GM18907 (cell line): Measurements from ENCODE around the gene PLAAT1.

Experiments
- ATAC-seq: cut with Tn5 transposase; IDR thresholded peaks from one replicate; pipeline ENCODE4 v1.9.1; 2021; ENCODE audit warnings: mild to moderate bottlenecking, moderate library complexity; ENCODE audit not compliant: unreplicated experiment

PLAAT1 gene

DNA sequence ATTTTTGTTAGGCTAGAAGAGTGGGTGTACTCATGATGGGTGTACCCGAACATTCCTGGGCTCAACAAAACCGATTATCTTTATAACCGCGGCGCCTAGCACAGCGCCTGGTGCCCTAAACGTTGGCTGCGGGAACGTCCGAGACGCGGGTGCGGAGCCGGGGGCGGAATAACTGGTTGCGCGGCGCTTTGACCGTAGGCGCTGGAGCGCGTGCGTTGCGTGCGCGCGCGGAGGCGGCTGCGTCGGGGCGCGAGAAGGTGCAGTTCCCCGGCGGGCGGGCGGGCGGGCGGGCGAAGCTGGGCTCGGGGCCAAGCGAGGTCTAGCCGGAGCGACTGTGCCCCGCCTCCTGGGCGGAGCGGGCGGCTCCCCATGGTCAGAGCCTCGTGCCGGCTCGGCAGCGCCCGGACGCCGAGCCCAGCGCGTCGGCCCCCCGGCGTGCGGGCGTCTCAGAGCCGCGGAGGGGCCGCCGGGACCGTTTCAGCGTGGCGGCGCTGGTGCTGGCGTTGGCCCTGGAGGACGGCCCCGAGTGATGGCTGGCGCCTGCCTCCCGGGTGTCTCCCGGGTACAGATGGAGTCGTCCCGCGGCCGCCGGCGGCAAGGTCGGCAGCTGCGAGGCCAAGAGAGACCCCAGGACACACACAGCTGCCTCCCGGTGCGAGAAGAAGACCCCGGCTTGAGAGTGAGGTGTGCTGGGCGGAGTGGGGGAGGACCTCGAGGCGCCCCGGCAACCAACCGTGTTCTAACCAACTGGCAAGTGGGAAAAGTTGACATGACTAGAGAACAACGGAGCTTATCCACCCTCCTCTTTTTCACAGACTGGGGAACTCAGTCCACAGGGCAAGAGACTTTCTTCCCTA is at the start of gene PLAAT1:
Gene PLAAT1 (plus strand): TSS at position 373 of the 857 bp plus-strand sequence. CDS start 14,429 bp downstream, outside the sequence.
- ATAC-seq, result peak; percentile 74

DNA sequence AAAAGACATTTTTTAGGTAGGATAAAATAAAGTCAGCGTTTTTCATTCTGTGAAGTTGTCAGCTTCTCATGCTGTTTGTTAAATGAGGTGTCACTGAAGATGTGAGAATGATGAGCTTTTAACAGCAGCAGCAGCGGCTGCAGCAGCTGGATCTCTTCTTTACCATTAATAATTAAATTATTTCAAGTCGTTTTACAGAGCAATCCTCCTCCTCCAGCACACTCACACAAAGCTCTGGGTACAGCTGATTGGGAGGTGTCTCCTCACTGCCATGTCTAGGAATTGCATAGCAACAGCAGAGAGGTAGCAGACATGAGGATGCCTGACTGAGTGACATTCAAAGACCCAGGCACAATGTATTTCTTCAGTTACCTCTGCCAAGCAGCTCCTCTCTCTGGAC is 46.7 kb upstream of the PLAAT1 start:
- no peak for ATAC-seq

DNA sequence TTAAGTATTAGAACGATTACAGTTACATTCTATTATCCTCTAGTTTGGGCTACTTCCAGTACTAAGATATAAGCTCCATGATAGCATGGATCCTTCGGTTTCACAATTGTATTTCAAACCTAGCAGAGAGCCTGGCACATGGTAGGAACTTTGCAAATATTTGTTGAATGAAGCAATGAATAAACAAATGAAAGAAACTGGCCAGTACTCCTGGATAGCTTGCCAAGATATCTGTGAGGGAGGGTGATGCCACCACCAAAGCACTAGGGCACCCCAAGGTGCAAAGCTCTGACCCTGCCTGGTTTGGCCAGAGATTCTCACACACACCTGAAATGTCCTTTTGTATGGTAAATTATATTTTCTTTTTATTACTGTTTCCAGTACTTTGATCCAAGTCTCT is 44.3 kb upstream of the PLAAT1 start:
- ATAC-seq, result no peak

DNA sequence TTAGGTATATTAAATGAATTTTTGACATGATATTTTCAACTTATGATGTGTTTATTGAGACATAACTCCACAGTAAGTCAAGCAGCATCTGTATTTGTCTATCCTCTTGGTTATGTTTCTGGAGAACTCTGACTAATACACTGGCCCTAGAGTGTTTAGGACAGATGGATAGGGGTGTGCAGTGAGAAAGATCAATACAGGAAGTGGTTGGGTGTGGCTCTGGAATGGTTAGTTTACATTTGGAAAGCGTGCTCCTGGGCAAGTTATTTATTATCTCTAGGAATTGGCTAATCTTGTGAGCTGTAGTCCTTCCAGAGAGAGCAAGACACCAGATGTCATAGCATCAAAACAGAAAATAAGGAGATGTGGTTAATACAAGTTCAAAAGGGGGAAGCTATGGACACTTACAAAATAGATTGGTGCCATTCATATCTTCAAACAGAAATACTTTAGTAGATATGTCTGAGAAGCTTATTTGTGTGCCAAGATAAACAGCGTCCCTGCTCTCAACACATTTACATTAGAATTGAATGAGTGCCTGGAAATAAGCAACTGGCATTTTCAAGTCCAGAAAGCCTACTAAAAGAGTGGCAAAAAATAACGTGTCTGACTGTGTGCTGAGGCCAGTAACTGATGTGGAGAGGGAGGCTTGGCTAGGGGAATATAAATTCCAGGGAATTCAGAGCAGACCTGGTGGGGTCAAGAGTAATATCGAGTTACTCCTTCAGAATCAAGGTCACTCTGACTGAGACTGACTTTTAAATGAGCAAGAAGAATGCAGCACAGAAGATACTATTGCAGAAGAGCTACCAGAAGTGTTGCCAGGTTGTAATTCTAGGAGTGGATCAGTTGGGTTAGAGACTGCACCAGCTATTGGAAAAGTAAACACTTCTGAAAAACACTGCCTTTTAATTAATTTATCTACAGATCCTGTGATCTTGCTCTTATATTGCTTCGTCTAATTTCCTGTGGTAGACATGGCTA is 33.4 kb upstream of the PLAAT1 start:
- ATAC-seq, result no peak

DNA sequence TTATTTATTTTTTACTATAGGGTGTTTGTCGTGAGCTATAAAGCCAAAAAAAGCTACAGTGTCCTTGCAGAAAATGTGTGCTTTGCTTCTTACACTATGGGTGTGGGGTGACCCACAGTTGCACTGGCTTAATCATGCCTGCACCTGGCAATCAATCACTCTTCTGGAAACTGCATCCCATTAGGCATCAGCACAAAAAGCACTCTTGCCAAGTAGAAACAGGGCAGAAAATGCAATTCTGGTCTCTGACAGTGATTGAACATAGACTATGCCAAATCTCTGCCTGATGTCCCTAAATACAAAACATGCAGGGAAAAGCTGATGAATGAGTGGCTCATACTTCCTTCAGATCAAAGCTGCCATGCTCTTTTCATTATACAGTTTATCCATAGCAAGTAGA is 30.4 kb upstream of the PLAAT1 start:
- ATAC-seq, result no peak

DNA sequence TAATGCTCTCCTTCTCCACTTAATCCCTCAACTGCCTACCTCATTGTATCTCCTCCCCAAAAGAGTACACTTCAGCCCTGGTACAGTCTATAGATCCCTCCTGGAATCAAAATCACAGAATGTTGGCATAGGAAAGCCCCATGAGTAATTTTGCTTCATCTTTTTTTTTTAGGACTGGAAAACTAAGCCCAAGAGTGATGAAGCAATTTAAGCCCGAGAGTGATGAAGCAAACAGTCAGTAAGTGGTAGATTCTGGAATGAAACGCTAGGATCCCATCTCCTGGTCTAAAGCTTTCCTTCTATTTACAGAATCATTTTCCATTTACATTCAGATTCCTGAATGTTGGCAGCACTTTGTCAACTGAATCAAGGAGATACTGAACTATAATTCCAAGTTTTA is 29.8 kb upstream of the PLAAT1 start:
- ATAC-seq, result no peak

DNA sequence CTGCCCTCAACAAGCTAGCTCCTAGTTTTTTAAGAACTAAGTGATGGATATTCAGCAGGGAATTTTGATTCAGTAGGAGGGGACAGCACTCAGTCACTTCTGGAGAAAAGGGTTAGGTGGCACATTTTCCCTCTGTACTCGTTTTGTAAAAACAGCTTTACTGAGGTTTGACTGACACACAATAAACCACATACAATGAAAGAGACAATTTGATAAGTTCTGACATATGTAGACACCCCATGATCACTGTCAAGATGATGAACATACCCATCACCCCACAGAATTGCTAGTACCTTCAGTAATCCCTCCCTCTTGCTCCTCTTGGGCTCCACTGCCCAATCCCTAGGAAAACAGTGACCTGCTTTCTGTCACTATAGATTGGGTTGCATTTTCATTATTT is 29.0 kb upstream of the PLAAT1 start:
- ATAC-seq, result no peak

DNA sequence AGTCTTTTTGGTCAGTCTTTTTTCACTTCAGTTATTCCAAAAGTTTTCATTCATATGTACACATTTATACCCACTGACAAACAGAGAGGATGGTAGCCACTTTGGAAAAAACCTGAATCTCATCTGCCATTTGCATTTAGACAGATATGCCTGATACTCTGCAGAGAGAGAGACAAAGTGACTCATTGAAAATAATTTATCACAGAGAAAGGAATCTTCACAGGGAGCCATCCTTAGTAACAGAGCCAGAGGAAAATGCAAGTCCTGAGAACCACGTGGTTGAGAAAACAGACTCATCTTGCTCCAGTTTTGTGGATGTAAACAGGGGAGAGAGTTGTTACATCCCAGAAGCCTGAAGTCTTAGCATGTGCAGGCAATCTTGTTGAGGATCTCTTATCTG is 28.2 kb upstream of the PLAAT1 start:
- ATAC-seq, result no peak

DNA sequence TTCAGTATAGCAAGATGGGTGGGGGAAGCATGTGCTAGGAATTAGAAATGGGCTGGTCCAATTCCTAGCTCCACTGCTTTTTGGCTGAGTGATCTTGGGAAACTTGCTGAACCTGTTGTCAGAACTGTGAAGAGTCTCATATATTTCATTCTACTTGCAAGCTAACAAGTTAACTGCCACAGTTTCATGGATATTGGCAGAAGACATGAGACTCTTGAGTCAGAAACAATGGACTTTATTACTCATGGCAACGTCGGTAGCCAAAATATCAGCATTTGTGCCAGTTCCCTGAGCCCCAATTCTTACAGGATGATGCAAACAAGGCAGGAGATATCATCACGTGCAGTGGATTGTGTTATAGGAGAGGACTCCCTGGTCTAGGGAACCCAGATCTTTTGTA is 26.6 kb upstream of the PLAAT1 start:
- ATAC-seq, result no peak

DNA sequence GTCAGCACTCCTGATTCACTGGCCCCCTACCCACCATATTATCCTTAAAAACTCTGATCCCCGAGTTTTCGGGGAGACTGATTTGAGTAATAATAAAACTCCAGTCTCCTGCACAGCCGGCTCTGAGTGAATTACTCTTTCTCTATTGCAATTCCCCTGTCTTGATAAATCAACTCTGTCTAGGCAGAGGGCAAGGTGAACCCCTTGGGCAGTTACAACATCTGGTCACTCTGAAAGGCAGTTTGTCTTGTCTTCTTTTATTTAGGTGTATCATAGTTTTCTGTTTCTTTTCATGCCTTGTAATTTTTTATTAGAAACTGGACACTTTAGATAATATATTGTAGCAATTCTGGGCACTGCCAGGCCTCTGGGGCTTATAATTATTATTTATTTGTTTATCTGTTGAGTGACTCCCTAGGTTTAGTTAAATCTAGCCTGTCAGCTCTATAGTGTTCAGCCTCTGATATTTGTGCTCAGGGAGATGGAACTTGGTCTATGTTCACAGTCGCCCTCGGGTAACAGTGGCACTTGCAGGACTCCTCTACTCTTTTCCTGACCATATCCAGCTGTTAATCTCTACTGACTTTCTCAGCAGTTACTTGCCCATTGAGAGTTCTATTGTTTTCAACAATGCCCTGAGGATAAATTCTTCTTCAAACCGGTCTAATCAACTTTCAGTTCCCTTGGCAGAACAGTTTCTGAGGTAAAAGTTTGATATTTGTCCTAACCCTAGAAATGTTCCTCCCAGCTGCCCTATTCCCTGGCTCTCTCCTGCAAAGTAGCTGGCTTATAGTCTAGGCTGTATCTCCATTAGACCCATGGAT is 15.5 kb upstream of the PLAAT1 start:
- no peak for ATAC-seq

DNA sequence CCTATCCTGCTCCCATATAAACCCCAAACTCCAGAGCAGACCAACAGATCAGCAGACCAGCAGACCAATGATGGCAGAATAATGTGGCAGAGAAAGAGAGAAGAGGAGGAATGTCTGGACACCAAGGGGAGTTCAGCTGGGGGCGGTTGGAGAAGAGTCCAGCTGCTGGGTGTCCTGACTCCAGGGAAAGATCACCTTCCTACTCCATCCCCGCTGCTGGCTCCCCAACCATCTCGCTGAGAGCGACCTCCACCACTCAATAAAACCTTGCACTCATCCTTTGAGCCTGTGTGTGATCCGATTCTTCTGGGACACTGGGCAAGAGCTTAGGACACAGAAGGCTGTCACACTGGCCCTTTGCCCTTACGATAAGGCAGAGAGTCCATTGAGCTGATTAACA is 12.8 kb upstream of the PLAAT1 start:
- ATAC-seq, result no peak

DNA sequence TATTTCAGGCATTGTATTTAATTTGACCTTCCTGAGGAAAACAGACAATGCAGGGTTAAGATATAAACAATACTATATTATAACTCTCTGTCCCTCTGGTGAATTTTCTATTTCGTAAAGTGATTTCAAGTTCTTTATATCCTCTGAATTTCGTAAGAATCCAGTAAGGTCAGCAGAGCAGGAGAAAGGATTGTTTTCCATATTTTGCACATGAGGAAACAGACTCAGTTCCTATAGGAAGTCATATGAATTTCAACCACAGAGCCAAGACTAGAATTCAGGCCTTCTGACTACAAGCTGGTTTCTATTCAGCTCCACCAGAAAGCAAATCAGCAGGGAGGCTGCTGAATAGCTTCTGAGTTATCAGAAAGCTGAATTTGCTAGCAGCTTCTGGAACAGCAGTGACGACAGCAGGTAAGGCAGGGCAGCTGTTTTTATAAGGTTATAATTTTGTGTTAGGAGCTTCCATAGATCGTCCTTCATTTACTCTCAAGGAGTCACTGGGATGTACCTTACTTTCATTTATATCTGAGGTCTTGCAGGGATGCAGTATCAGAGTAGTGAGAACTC is 11.1 kb upstream of the PLAAT1 start:
- ATAC-seq, result no peak

DNA sequence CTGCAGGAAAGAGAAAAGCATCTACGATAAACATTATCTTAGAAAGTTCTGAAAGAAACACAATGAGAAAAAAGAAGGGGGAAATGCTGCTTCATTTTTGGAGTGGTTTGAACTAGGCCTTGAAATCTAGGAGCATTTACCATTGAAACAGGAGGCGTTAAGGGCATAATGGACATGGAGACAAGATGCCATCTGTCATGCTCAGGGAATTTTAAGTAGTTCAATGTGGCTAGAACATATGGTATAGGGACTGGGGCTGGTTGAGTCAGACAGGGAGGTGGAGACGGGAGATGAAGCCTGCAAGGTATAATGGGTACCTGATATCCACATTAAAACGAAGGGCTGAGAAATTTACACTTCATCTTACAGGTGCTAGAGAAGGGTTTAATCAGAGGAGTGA is 10.4 kb upstream of the PLAAT1 start:
- ATAC-seq, result no peak

DNA sequence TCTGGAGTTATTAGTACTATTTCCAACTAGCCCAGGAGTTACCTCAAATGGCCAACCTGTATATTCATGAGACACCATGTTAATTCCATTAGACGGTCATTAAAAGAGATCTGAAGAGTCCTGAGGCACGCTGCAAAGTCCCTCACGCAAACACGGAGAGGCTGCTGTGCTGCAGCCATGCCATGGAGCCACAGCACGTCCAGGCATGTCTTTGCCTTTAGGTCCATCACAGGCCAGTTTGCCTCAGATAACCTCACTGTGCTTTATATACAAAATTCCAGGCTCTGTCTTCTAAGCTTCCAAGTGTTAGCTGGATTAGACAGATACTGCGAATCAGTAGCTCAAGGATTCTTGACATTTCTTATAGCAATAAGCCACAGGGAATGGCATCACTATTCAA is 9.8 kb upstream of the PLAAT1 start:
- no peak for ATAC-seq

DNA sequence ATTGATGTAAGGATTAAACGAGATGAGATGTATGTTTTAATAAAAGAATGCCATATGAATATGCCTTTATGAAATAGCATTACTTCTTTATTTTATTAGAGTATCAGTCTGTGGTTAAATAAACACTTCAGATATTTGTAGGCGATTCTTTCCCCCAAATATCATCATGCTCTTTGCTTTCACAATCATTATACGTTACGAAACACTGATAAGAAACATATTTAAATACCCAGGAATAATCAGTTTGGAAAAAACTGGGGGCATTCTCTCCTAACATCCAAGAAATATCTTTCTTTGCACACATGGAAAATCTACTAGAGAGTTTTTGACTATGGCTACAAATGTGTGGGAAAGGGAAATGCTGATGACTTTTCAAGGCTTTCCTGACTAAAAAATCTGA is 4.4 kb upstream of the PLAAT1 start:
- no peak for ATAC-seq

DNA sequence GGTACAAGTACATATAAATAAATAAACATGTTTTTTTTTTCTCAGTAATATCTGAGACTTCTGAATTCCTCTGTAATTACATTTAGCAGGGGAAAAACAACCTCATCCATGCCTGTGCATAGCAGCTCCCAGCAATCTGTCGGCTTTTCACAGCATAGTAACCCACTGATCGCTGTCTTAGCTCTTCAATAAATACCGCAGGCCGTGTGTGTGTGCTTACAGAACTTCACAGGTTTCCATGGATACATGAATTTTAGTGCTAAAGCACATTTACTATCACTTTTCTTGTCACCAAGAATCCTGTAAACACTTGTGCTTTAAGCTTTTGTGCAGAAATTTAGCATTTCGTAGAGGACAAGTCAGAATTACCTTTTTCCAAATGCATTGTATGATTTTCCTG is 4.0 kb upstream of the PLAAT1 start:
- ATAC-seq, result no peak

DNA sequence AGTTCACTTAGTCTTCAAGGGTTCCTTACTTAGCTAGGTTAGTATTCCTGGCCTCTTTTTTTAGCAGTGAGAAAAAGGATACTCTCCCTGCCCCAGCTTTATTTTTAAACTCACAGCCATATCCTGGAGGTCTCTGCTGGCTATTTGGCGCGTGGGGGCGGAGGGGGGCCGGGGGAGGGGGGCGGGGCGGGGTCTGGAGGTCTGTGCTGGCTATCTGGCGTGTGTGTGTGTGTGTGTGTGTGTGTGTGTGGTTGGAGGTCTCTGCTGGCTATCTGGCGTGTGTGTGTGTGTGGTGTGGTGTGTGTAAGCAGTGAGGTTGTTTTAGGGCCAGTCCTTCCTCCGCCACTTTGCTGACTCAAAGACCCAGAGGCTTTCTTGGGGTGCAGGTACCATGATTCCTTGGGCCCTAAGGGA is 579 bp upstream of the PLAAT1 start:
- peak; percentile 19 for ATAC-seq

DNA sequence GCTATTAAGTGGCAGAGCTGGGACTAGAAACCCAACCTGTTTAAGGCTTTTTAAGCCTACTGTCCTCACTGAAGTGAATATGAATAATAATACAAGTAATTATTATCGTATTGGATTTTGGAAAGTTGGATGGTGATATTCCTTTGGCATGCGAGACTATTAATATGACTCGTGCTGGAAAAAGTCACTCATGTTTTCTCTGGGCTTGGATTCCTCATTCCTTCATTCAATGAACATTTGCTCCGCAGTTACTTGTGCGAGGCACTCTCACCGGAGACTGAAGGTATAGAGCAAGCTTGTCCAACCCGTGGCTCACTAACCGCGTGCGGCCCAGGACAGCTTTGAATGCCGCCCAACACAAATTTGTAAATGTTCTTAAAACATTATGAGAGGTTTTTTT is 694 bp downstream of the PLAAT1 start:
- no peak for ATAC-seq

DNA sequence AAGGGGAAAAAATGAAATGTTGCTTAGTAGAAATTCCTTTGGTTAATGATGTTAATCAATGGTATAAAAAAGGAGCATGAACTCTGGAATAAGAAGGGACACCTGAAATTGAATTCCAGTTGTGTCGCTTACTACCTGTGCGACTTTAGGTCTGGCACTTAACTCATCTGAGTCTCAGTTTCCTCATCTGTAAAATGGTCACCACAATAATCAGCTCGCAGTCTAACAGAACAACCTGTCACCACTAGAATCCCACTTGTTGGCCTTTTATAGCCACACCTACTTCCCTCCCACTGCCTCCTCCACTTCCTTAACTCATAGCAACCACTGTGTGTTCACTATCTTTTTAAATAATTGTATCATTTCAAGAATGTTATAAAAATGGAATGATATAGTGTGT is 2.5 kb downstream of the PLAAT1 start:
- no peak for ATAC-seq

DNA sequence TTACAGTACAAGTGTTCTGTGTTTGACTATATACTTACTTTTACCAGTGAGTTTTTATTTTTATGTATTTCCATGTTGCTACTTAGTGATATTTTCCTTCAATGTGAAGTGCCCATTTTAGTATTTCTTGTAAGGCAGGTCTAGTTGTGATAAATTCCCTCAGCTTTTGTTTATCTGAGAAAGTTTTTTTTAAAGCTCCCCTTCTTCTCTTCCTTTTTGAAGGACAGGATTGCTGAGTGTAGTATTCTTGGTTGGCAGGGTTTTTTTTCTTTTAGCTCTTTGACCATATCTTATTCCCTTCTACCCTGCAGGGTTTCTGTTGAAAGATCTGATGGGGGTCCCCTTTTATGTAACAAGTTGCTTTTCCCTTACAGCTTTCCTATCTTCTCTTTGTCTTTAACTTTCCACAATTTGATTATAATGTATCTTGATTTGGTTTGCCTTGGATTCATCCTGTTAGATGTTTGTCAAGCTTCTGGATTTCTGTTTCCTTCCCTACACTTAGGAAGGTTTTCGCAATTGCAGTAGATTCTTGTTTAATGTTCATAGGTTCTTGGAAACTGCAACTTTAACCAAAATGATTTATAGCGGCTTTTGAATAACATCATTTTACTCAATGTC is 7.9 kb downstream of the PLAAT1 start:
- no peak for ATAC-seq
